ENCODE measurements around the gene RCL1. TPM values are rescaled to one million over a fixed set of nuclear protein-coding genes. Genes with fewer than 3 reads are reported as not detected.
A peak's percentile ranks its signal among the peaks of the same experiment; 100 is the strongest.

RCL1 gene
- total and polyA plus RNA-seq, 8 donors = 11.3 to 153 (median 21.9) TPM

DNA sequence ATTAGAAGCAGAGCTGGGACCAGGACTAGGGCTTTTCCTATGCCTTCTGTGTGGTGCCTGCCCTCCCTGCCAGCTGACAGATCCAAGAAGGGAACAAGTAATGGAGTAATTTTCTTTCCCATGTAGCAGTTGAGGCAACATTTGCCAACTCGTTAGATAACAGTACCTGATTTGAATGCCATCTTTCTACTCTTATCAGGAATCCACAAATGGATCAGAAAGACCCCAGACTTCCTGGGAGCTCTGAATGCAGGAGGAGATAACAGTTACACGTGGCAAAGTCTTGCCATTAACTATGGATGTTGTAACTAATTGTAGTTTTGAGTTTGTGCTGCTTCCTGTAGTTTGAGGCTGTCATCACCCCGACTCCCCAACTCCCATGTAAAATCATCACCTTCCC lies 39.2 kb downstream of the RCL1 start:
- H3K27ac ChIP-seq = peak overlapping the region in 1 of 4 donors; percentile 69
- peaks cover 20 to 38% (median 26%) of the 10 kb centered on the region in 3 donors for H3K4me1 ChIP-seq
- intact Hi-C loops (cut with DNase I) = no loop called here
- FAIRE-seq = no peak
- TF ChIP-seq, protein P1, sequence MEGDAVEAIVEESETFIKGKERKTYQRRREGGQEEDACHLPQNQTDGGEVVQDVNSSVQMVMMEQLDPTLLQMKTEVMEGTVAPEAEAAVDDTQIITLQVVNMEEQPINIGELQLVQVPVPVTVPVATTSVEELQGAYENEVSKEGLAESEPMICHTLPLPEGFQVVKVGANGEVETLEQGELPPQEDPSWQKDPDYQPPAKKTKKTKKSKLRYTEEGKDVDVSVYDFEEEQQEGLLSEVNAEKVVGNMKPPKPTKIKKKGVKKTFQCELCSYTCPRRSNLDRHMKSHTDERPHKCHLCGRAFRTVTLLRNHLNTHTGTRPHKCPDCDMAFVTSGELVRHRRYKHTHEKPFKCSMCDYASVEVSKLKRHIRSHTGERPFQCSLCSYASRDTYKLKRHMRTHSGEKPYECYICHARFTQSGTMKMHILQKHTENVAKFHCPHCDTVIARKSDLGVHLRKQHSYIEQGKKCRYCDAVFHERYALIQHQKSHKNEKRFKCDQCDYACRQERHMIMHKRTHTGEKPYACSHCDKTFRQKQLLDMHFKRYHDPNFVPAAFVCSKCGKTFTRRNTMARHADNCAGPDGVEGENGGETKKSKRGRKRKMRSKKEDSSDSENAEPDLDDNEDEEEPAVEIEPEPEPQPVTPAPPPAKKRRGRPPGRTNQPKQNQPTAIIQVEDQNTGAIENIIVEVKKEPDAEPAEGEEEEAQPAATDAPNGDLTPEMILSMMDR (IDR thresholded peaks at IDR 0.05) = no peak
- no peak for DNase-seq
- ATAC-seq = no peak
- no peaks in the 10 kb centered on the region for H3K27me3 ChIP-seq
- no peaks in the 10 kb centered on the region for H3K9me3 ChIP-seq
- WGBS, 2 donors = 79 to 86% methylated on average over 3 of the region's 3 CpGs
- no peaks in the 10 kb centered on the region for H3K36me3 ChIP-seq
- H3K4me3 ChIP-seq = no peak overlapping the region

DNA sequence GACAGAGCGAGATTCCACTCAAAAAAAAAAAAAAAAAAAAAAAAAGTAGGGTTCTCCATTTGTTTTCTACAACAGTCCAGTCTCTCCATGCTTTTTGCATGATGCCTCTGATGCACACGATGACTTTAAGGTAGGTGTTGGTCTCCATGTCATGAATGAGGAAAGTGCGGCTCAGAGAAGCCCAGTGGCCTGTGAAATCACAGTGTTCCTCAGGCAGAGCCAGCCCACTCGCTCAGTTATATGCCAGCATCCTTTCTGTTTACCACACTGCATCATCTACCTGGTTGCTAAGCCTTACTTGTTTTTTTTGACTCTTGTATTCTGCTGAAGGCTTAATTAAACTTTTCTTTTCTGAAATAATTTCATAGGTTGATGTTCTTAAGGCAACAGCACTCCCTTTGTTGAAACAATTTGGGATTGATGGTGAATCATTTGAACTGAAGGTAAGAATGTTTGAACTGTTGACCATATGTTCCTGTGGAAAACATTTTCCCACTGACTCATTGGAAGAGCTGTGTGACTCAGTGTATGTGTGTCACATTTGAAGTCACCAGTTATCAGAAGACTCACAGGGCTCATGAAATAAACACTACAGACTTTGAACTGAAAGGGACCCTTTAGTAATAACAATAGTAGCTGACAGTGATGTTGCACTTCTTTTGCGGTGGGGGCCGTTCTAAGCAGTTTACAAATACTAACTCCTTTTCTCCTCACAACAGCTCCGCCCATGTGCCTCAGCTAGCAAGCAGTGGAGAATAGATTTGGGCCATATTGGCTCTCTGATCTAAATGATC lies 40.2 kb downstream of the RCL1 start:
- peak in 1 of 6 donors; percentile 9 for DNase-seq
- no peaks in the 10 kb centered on the region for H3K36me3 ChIP-seq
- intact Hi-C loops (cut with DNase I) = no loop called here
- no peak for FAIRE-seq
- no peaks in the 10 kb centered on the region for H3K27me3 ChIP-seq
- no peak overlapping the region for H3K4me3 ChIP-seq
- 91% methylated on average over 7 of the region's 7 CpGs for WGBS, 2 donors
- no peaks in the 10 kb centered on the region for H3K9me3 ChIP-seq
- ATAC-seq = peak; percentile 80 to 88 (median 84)
- TF ChIP-seq, protein P1 (IDR thresholded peaks at IDR 0.05) = no peak
- H3K4me1 ChIP-seq = peaks cover 20 to 41% (median 26%) of the 10 kb centered on the region in 3 donors
- peak overlapping the region in 2 of 4 donors; percentile 38 to 69 for H3K27ac ChIP-seq

DNA sequence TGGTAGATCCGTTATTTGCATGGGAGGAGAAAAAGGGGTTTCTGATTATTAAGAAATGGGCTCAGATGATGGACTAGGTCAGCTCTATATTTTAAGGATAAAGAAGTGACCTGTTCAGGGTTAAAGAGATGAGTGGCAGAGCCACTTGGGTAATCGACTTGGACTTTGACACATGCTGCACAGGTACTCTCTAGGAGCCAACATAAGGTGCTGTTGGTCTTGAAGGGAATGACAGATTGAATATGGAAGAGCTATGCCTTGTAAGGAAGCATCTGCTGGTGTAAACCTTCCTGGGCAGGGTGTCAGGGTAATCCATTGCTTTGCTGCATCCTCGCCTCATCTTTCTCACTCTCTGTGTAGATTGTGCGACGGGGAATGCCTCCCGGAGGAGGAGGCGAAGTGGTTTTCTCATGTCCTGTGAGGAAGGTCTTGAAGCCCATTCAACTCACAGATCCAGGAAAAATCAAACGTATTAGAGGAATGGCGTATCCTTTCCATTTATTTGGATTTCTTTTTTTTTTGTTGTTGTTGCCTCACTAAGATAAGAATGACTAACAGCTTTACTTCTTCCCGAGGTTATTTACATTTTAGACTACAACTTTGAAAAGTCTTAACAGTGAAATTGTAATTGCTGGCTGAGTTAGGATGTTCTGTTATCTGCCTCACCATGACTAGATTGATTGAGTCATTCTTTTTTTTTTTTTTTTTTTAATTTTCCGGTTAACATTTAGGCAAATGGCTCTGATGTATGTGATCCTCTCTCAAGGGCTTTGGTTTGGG lies 41.2 kb downstream of the RCL1 start:
- Histone ChIP-seq H3K4me1 (peaks cover 20 to 41% (median 27%) of the 10 kb centered on the region in 3 donors), H3K4me3 (no peak overlapping the region), H3K27me3 (no peaks in the 10 kb centered on the region), H3K9me3 (no peaks in the 10 kb centered on the region), H3K36me3 (no peaks in the 10 kb centered on the region), H3K27ac (peak overlapping the region in 2 of 4 donors; percentile 38 to 69)
- ATAC-seq = peak; percentile 53 to 60 (median 54)
- DNase-seq = no peak
- WGBS, 2 donors = 76% methylated on average over 11 of the region's 11 CpGs
- TF ChIP-seq, protein P1 (IDR thresholded peaks at IDR 0.05) = no peak
- FAIRE-seq = no peak
- intact Hi-C loops (cut with DNase I) = no loop called here

DNA sequence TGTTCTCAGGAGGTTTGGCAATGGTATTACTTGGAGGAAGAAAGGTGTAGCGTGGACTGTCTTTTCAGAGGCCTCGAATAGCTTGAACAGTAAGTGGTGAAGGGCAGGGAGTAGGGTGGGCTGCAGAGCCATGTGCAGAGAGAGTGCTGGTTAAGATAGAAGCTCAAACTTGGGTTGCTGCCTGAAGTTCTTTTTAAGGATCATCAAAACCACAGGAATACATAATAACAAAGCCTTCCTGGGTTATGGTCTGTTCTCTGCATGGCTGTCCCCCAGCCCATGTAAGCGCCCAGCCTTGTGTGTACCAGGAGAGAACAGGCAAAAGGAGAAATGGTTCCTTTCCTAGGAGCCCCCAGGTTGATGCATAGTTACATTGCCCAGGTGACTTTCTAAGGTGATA lies 43.9 kb downstream of the RCL1 start:
- Histone ChIP-seq H3K4me3 (no peak overlapping the region), H3K36me3 (peaks cover 0 to 5% (median 0%) of the 10 kb centered on the region in 3 donors), H3K27ac (no peak overlapping the region), H3K27me3 (no peaks in the 10 kb centered on the region), H3K9me3 (no peaks in the 10 kb centered on the region), H3K4me1 (peaks cover 21 to 33% (median 25%) of the 10 kb centered on the region in 3 donors)
- no peak for ATAC-seq
- no peak for DNase-seq
- intact Hi-C loops (cut with DNase I) = no loop called here
- TF ChIP-seq, protein P1 (IDR thresholded peaks at IDR 0.05) = no peak
- 96 to 98% methylated on average over 3 of the region's 3 CpGs for WGBS, 2 donors
- FAIRE-seq = no peak

Data from pancreas (tissue), 10 donors.